VCaP (cell line): ENCODE measurements around the gene INSC.

ENCODE experiments used
- H3K27ac ChIP-seq: fragments of 450-650 bp; 2 replicates; pipeline ENCODE4 v1.5.1; 2017
- CTCF ChIP-seq: fragments of 450-650 bp; conservative IDR thresholded peaks from 2 replicates; pipeline ENCODE4 v1.5.1; 2017; ENCODE audit warnings: mild to moderate bottlenecking, moderate library complexity

The INSC gene

GRCh38 chr11:15222777-15223176 lies 108.1 kb downstream of the INSC start:
- no peak for TF ChIP-seq CTCF

GRCh38 chr11:15223318-15223717 lies 108.6 kb downstream of the INSC start:
- H3K27ac ChIP-seq = no peak overlapping the region
- no peak for TF ChIP-seq CTCF

More at GRCh38 chr11:15222777-15223176, 108.1 kb downstream of the INSC start:
- H3K27ac ChIP-seq = no peak overlapping the region

- no peak overlapping the region for H3K27ac ChIP-seq
- no peak for TF ChIP-seq CTCF
Observed at GRCh38 chr11:15224466-15224865, 109.7 kb downstream of the INSC start.

- no peak overlapping the region for H3K27ac ChIP-seq
- no peak for TF ChIP-seq CTCF
Observed at GRCh38 chr11:15227011-15227410, 112.3 kb downstream of the INSC start.

- no peak overlapping the region for H3K27ac ChIP-seq
- TF ChIP-seq CTCF = no peak
Observed at GRCh38 chr11:15228331-15228849, 113.7 kb downstream of the INSC start.

GRCh38 chr11:15229069-15229468 lies 114.3 kb downstream of the INSC start:
- no peak overlapping the region for H3K27ac ChIP-seq
- TF ChIP-seq CTCF = no peak

GRCh38 chr11:15232496-15232895 lies 117.8 kb downstream of the INSC start:
- no peak overlapping the region for H3K27ac ChIP-seq
- no peak for TF ChIP-seq CTCF
